ENCODE measurements around the gene TMEM213.

TMEM213 gene

GRCh38 chr7:138875794-138876193 lies 78.0 kb downstream of the TMEM213 start:
- DNase-seq (ENCODE audit: low spot score): no peak

GRCh38 chr7:138876326-138876725 lies 78.5 kb downstream of the TMEM213 start:
- DNase-seq (ENCODE audit: low spot score): no peak

GRCh38 chr7:138878051-138878450 lies 80.3 kb downstream of the TMEM213 start:
- DNase-seq (ENCODE audit: low spot score): no peak

- no peak for DNase-seq (ENCODE audit: low spot score)
These were observed 81.1 kb downstream of the TMEM213 start for GRCh38 chr7:138878856-138879255.

GRCh38 chr7:138879356-138879755 lies 81.6 kb downstream of the TMEM213 start:
- DNase-seq (ENCODE audit: low spot score): no peak

GRCh38 chr7:138880881-138881578 lies 83.2 kb downstream of the TMEM213 start:
- no peak for DNase-seq (ENCODE audit: low spot score)

- DNase-seq (ENCODE audit: low spot score): no peak
These were observed 83.9 kb downstream of the TMEM213 start for GRCh38 chr7:138881579-138882188.

GRCh38 chr7:138882249-138882648 lies 84.5 kb downstream of the TMEM213 start:
- no peak for DNase-seq (ENCODE audit: low spot score)

GRCh38 chr7:138885383-138886147 lies 87.8 kb downstream of the TMEM213 start:
- DNase-seq (ENCODE audit: low spot score): no peak

GRCh38 chr7:138886501-138886917 lies 88.7 kb downstream of the TMEM213 start:
- DNase-seq (ENCODE audit: low spot score): peak; percentile 65

- DNase-seq (ENCODE audit: low spot score): no peak
These were observed 89.4 kb downstream of the TMEM213 start for GRCh38 chr7:138887085-138887710.
